Measurements from ENCODE around the gene OST4.

The OST4 gene

DNA sequence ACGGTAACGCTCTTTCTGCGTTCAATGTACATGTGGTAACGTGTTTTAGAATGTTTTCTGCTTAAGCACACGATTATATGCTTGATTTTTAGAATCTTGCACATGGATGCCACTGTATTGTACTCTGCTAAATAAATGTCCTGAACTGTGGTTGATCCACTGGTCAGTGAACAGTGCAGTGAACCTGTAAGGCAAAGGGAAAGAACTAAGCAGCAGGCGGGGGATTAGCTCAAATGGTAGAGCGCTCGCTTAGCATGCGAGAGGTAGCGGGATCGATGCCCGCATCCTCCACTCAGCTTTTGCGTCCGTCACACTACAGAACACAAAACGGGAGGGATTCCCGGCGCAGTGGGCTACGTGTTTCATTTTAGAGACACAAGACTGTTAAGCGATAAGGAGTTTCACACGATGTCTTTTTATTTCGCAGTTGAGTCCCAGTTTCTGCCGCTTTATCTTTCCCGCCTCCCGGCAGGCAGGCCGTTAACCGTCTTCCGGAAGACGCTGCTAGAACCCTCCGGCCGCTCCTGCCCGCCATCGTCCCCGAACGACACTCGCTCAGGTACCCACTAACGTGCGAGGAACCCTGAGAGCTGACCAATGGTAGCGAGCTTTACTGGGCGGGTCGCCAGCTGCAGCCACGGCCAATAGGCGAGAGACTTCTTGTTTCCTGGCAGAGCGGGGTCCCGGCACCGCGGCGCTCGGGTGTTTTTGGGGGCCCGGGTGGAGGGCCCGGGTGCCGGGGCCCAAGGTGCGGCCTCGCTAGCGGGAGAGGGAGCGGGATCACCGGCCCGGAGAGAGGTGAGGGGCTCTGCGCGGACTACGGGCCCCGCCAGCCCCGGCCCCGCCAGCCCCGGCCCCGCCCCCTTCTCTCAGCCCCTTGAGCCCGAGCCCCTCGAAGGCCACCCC is 20.2 kb downstream of the OST4 start, which contains the start of gene AGBL5:
Gene AGBL5 (plus strand): TSS at position 673 of the 906 bp plus-strand sequence. CDS start 1,291 bp downstream, outside the sequence.
- DNase-seq = peak; percentile 83

DNA sequence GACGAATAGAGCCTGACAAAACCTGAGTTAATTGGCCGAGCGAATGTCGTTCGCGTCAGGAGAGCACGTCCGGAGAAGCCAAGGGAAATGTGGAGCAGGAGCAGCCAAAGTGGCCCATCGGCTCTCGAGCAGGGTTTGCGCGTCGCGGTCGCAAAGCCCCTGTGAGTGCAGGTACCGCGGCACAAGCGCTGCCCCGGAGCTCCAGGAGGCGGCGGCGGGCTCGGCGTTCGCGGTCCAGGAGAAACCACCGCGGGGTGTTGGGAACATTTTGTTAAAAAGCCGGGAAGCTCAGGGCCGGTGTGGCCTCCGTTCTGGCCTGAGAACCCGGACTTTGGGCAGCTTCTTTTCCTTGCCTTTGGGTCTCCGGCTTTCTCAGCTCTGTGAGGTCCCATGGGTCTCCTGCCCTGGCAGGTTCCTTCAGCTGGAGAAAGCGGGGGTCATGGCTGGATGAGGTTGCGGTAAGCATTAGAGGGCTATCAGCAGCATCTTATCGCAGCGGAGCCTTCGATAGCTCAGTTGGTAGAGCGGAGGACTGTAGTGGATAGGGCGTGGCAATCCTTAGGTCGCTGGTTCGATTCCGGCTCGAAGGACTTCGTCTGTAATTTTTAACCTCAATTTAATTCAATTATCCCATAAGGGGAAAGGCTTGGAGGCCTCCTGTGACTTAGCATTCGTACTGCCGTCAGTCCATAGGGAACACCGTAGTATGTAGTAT is 21.0 kb downstream of the OST4 start:
- peak; percentile 66 for DNase-seq

DNA sequence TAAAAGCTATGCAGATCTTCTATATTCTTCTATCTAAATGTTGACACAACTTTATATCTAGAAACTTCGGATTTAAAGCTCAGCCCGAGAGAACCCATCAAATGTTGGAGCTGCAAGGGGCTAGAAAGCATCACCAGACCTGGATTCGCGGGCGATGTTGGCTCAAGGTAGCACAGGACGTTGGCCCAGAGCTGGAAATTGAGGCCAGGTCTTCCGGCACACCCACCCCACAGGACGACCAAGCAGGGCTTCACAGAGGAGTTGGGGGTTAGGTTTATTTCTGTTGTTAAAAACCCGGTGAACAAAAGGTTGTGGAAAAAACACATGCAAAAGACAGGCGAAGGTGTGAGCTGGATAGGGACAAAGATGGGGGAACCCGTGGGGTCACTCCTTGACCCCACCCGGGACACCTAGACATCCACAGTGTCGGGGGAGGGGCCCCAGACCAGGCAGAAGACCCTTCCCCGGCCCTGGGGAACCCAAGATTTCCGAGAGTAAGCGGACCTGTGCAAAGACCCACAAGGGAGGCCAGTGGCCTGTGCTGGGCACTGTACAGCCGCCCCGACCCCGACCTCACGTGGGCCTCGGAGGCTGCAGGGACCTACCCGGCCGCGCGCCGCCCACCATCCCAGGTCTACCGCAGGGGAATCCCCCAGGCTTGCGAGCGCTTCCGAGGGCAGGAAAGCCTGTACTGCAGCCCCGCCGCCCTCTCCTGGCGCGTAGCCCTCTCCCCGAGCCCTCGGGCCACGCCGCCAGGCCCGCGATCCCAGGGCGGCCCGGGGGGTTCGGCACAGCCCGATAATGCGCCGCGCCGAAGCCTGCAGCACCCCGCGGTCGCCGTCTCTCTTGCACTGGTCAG is 21.8 kb downstream of the OST4 start:
- peak; percentile 33 for DNase-seq

DNA sequence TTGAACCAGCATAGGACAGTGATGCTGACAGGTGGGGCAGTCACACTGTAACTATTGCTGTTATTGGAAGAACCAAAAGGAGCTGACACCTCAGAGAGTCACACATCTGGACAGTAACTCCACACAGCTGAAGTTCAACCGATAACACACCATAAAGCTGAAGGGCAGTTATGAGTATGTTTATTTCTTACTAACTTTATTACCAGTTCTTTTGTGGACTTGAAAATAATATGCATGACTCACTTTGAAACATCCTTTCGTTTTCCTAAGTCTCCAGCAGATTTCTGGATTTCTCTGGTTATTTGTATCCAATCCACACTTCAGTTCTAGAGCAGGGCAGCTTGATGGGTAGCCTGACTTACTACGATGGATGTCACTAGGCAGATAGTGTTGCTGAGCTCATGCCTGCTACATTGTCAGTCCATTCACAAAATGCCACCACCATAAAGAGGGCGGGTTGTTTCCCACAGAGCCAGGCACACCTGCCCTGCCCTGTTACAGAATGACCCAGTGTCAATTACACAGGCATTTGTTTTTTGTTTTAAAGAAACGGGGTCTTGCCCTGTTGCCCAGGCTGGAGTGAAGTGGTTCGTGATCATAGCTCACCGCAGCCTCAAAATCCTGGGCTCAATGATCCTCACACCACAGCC is 28.3 kb downstream of the OST4 start:
- no peak for DNase-seq

DNA sequence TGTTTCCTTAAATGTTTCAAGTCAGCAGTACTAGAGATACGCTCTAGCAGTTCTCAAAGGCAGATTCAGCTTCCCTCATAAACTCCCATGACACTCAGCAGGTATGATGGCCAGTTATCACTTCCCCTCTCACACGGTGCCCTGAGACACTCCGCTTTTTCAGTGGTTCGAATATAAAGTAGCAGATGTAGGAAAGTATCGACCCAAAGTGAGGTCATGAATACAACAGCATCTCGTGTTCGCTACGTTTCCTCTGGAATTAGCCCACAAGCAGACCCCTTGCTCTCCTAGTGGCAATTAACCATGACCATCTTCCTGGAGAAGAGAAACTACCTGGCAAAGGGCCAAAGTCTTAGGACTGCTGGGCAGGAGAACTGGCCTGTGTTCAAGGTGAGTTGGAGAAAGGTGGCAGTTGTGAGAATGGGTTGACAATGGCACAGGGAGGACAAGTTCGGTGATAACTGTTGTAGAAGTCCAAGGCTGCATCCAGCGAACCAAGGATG is 29.2 kb downstream of the OST4 start:
- no peak for DNase-seq

DNA sequence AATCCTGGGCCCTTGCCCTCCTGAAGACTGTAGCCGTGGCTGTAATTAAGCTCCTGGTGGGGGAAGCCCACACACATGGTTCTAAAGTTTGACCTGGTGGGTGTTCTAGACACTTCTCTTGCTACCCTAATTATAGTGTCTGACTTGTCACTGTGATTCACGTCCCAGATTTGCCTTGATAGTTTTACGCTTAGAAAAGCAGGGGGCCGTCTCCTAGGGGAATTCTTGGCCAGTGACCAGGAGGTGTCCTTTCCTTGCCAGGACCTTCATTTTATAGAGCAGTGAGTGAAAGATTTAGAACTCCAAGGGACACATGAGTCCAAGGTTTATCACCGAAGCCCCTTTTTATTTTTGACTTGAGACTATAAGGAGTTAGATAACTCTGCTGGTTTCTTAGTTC is 29.7 kb downstream of the OST4 start:
- no peak for DNase-seq

DNA sequence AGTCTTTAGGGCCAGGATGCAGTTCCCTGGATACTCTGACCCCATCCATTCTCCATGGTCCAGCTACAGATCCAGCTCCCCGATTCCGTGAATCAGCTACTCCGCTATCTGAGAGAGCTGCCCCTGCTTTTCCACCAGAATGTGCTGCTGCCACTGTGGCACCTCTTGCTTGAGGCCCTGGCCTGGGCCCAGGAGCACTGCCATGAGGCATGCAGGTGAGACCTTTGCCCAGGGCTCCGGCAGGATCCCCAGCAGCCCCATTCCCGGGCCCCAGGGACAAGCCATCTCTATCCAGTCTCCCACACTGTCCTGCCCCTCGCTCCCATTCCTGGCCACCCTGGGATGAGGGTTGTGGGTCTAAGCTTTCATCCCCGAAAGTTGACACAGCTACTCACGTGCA is 31.2 kb downstream of the OST4 start:
- DNase-seq = no peak

DNA sequence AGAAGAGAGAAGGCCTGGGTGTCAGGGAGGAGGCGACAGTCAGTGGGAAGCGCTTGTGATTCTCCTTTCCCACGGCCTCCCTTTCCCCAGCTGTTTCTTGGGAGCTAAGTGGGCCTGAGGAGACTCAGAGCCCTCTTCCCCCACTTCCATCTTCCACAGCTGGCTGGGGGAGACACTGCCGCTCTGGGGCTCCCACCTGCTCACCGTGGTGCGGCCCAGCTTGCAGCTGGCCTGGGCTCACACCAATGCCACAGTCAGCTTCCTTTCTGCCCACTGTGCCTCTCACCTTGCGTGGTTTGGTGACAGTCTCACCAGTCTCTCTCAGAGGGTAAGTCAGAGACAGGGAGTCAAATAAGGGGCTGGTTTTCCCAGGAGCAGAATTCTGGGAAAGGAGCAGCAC is 31.6 kb downstream of the OST4 start:
- no peak for DNase-seq

DNA sequence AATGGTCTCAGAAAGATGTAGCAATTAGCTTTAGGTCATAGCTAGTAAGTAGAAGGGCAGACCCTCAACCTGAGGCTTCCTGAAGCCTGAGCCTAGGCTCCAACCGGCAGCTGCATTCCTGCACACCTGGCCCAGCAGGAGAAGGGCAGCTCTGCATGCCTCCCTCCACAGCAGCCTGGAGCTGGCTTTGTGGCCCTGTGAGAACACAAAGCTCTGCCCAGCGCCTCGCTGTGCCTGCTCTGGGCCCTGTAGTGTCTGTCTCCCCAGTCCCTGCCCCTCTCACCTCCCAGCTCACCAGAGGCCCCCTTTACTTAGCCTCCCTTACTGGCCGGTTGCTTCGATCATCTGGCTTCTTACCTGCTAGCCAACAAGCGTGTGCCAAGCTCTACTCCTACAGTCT is 32.0 kb downstream of the OST4 start:
- no peak for DNase-seq

DNA sequence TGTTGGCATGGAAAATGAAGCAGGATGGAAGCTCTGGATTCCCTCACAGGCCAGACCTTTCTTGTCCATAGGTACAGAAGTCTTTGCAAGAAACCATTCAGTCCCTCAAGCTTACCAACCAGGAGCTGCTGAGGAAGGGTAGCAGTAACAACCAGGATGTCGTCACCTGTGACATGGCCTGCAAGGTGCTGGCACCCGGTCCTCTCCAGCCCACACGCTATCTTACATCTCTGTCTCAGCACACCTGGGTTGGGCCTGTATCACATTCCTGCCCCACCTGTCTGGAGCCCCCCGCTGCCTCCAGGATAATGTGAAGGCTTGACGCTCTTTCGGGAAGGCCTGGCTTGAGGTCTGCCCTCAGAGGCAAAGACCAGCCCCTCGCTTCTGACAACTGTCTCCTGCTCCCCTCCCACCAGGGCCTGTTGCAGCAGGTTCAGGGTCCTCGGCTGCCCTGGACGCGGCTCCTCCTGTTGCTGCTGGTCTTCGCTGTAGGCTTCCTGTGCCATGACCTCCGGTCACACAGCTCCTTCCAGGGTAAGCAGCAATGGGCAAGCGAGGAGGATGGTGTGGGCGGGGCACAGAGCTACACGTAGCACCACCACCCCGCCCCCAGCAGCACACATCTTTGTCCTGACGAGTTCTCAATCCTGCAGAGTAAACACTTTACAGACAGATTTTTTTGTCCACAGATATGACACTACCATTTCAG is 32.7 kb downstream of the OST4 start:
- no peak for DNase-seq

DNA sequence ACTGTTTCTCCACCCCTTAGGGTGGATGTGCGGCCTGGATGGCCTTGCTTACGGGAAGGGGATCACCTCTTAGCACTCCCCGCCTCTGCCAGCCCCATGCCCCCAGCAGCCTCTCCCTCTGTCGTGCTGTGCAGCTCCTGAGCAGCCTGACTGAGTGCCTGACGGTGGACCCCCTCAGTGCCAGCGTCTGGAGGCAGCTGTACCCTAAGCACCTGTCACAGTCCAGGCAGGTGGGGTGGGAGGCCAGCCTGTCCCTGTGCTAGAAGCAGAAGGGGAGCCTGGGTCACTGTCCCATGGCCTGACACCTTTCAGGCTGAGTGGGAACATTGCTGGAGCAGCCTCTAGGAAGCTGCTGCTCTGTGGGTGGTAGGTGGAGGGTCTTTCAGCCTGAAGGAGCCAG is 33.4 kb downstream of the OST4 start:
- no peak for DNase-seq

DNA sequence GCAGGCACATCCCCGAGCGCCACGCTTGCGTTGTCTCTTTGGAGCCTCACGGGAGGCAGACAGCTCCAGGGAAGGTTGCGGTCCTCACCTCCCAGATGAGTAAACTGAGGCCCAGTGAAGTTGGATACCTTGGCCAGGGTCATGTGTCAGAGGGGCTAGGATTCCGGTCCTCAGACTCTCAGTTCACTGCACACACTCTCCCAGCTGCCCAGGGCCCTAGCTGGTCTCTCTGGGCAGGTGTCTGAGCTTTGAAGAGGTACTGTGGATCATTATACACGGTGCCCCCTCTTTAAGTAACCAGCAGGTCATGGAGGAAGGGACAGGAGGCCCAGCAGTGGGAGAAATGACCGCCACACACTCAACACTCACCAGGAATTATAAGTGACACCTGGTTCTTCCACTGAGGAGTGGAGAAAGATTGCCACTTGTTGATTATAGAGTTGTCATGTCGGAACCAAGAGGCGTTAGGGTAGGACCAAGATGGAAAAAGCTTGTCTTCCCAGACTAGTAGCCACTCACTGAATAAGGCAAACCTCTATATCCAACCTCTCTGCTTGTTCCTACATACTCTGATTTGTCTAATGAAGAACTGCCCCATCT is 38.1 kb downstream of the OST4 start:
- no peak for DNase-seq

DNA sequence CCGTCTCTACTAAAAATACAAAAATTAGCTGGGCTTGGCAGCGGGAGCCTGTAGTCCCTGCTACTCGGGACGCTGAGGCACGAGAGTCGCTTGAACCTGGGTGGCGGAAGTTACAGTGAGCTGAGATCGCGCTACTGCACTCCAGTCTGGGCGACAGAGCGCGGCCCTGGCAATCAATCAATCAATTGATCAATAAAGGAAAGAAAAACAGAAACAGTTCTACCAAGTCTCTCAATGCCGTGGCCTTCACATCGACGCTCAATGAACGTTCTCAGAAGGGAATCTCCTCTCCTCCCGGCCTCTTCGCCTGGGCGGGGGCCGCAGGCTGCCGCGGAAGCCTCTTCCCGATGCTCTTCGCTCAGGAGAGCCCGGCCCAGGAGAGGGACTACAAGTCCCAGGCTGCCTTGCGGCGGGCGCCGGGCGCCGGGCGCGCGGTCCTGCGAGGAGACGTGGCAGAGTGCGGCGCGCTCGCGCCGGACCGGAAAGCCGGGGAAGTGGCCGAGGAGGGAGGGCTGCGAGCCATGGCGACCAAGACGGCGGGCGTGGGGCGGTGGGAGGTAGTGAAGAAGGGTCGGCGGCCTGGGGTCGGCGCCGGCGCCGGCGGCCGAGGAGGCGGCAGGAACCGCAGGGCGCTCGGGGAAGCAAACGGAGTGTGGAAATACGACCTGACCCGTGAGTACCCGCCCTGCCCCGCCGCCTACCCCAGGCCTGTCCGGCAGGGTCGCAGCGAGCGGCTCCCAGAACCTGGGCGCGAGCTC is 38.8 kb downstream of the OST4 start, which contains the start of gene TMEM214:
Gene TMEM214 (plus strand): TSS at position 471 of the 758 bp plus-strand sequence. CDS start 51 bp downstream, at position 522.
- peak; percentile 61 for DNase-seq

DNA sequence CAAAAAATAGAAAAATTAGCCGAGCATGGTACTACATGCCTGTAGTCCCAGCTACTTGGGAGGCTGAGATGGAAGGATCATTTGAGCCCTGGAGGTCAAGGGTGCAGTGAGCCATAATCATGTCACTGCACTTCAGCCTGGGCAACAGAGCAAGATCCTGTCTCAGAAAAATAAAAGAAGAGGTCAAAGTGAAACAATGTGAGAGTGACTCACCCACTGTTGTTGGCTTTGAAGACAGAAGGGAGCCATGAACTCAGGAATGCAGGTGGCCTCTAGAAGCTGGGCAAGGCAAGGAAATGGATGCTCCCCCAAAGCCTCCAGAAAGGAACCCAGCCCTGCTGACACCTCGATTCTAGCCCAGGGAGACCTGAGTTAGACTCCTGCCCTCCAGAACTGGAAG is 42.4 kb downstream of the OST4 start:
- DNase-seq = no peak

DNA sequence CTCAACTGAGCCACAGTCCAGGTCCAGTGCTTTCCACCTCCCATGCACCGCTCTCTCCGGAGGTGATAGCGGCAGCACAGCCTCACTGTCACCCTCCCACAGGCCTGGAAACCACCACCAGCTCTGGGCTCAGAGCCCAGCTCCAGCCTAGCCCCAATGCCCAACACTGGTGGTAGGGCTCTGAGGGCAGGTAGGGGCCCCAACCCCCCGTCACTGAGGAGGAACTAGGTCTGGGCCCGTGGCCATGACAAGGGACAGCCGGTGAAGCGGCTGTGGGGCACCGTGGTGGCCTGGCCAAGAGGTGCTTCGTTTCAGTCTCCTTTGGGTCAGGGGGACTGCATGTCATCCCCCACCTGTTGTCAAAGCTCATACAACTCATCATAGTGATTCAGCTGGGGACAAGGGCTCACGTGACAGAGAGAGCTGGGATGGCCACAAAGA is 44.2 kb downstream of the OST4 start:
- no peak for DNase-seq

DNA sequence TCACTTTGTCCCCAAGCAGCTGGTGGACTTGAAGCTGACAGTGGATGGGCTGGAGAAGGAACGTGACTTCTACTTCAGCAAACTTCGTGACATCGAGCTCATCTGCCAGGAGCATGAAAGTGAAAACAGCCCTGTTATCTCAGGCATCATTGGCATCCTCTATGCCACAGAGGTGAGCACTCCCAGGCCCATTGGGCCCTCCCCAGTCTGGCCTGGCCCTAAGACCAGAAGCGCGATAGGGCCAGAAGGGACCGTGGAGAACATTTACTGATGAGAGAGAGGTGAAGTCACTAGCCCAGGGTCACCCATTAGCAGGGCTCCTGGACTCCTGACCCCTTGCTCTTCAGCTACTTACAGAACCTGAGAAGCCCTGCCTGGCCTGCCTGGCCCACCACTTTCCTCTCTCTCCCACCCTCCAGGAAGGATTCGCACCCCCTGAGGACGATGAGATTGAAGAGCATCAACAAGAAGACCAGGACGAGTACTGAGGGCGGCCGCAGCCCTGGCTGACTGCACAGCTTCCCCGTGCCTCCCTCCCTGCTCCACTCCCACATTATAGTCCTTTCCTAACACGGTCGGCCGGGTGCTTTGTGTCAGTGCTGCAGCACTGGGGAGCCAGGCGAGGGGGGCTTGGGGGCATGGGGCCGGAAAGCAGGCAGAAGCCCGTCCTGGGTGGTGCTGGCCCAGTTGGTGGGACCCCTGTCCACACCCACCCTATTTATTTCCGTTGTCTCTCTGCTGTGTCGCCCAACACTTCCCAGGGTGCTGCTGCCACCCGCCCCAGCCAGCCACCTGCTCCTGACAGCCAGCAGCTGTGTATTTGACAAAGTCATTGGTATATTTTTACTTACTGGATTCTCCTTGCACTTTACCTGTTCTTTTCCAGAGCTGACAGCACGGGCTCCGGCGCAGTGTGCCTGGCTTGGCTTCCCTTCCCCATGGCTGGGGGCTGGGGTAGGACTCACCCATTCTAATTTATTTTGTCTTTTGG is 45.3 kb downstream of the OST4 start:
- no peak for DNase-seq

DNA sequence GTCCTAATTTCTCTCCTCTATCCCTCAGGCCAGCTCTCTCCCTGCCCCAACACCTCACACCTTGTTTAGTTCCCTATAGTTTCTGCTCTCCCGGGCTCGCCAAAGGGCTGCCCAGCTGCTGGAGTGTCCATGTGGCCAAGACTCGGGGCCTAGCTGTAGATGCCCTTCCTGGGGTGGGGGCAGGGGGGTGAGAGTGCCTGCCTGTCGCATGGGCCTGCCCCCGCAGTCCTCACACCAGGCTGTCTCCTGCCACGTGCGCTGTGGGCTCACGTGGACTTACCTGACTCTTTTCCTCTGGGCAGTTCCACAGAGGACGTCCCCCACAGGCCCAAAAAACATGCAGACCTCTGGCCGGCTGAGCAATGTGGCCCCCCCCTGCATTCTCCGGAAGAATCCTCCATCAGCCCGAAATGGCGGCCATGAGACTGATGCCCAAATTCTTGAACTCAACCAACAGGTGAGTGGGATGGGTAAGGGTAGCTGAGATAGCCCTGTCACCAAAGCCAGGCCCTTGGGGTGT is 46.1 kb downstream of the OST4 start:
- DNase-seq = no peak

DNA sequence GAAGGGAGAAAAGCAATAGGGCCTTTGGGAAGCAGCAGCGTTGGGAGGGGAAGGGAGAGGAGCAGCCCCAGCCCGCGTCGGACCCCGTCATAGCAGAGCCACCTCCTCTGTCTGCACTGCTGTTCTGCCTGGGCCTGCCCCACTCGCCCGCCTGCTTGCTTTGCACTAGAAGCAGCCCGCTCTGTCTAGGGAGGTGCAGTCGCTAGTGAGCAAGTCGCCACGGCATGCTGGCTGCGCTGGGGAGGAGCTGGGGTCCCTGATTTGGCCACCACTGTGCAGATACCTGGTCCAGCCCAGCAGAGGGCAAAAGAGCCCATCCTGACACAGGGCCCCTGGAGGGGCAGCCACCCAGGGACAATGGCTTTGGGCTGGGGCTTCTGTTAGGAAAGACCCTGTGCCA is 46.6 kb downstream of the OST4 start:
- no peak for DNase-seq

DNA sequence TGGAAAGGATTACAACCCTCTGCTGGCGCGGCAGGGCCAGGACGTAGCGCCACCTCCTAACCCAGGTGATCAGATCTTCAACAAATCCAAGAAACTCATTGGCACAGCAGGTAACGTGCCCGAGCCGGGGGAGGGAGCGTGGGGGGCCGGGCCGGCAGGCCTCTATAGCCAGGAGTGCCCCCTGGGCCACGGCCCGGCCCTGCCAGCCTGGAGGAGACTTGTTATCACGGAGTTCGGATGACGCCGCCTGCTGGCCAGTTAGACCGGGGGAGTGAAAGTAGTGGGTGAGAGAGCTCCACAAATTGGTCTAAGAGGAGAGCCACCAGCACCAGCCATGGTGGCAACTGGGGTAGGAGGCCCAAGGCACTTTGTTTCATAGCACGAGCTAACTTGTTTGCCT is 47.3 kb downstream of the OST4 start:
- no peak for DNase-seq
